ENCODE data around the gene CACNA1I. TPM values are rescaled to one million over a fixed set of nuclear protein-coding genes. Genes with fewer than 3 reads are reported as not detected.

Gene CACNA1I
- total and polyA plus RNA-seq, 2 donors (not counting 3 experiments of a cell fraction or from before 2014, with no cell fraction given): not detected

DNA sequence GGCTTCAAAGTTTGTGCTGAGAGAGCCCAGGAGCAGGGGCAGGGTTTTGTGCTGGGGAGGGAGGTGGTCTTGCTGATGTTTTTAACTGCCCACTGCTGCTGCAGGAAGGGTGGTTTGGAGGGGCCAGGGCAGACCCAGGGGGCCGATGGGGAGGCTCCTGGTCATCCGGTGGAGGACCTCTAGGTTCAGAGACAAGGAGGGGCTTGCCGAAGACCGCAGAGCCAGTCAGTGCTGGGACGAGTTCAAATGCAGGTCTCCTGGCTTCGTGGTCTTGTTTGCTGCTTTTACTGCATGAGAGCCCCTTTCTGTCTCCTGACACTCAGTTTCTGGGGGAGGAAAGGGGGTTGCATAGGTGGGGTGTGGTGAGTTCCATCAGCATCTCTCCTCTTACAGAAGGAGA, 26.0 kb downstream of the CACNA1I start:
- CTCF ChIA-PET: no interaction called here
- intact Hi-C loops (cut with micrococcal nuclease) (no loop called here), dilution Hi-C loops (cut with MboI; ENCODE audit: extremely low pct_ligation_motif_present, low sequenced_read_pairs) (no loop called here)

DNA sequence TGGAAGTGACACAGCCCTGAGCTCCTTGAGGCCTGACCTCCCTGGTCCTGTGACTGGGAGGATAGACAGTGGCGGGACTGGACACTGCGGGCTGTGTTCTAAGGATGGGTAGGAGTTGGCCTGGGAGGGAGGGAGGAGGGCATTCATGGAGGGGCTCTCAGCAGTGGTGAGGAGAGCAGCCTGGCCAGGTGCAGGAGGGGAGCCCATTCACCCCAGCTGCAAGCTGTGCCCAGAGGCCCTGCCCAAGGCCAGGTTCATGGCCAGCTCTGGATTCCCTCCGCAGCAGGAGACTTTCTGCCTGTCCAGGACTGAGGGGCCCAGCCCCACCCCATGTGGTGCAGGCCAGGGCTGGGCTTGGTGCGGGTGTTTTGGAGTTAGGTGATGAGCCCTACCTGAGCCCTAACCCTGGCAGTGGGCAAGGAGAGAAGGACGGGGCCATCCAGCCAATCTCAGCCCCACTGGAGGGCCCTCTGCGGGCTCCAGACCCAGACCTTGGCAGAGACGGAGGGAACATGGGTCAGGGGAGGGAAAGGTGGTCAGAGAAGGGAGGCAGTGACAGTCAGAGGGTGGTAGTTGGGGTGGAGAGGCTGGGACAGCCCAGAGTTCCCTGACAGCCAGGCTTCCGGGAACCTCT, 26.8 kb downstream of the CACNA1I start:
- H3K27ac ChIP-seq (ENCODE audit: insufficient read depth, low read depth, low read length): no peak overlapping the region
- no peak overlapping the region for H3K4me3 ChIP-seq (replicated peaks in 1 of 3; ENCODE audit: insufficient read depth in 1 of 3, low read depth in 1 of 3, low read length in 3 of 3)
- dilution Hi-C loops (cut with MboI; ENCODE audit: extremely low pct_ligation_motif_present, low sequenced_read_pairs) (no loop called here), intact Hi-C loops (cut with micrococcal nuclease) (no loop called here)
- H3K9me3 ChIP-seq (replicated peaks; ENCODE audit: control insufficient read depth, insufficient read depth, low read length): no peaks in the 10 kb centered on the region
- H3K9ac ChIP-seq (replicated peaks; ENCODE audit: extremely low read depth, insufficient read depth, low read length): no peak overlapping the region
- H4K20me1 ChIP-seq (replicated peaks; ENCODE audit: control insufficient read depth, extremely low read depth, insufficient read depth, low read length): no peaks in the 10 kb centered on the region
- POLR2A ChIA-PET: no interaction called here
- no peaks in the 10 kb centered on the region for H3K79me2 ChIP-seq (ENCODE audit: control insufficient read depth, insufficient read depth, low read length)
- no peak overlapping the region for H3K4me2 ChIP-seq (ENCODE audit: insufficient read depth, low read length)
- H3K36me3 ChIP-seq (ENCODE audit: control insufficient read depth in 2 of 2, extremely low read depth in 1 of 2, insufficient read depth in 2 of 2, low read length in 2 of 2): no peaks in the 10 kb centered on the region
- DNase-seq (ENCODE audit: low read depth, low spot score) (no peak), FAIRE-seq (no peak)
- BruUV-seq (replicated peaks): no TSS peak
- no peak for TF ChIP-seq POLR2AphosphoS5 (IDR thresholded peaks at IDR 0.05; ENCODE audit: insufficient read depth, low read depth, low read length)
- TF ChIP-seq MYC (IDR thresholded peaks at IDR 0.05; ENCODE audit: low read depth, low read length): no peak
- no peak for TF ChIP-seq POLR2A (IDR thresholded peaks at IDR 0.05; ENCODE audit: low read depth, low read length)
- no peak for TF ChIP-seq GATA2 (IDR thresholded peaks at IDR 0.05; ENCODE audit: insufficient read depth, insufficient read length, low read depth, low read length)
- TF ChIP-seq, protein P1, sequence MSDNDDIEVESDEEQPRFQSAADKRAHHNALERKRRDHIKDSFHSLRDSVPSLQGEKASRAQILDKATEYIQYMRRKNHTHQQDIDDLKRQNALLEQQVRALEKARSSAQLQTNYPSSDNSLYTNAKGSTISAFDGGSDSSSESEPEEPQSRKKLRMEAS (IDR thresholded peaks at IDR 0.05; ENCODE audit: insufficient read depth, insufficient read length): no peak
- no peak for TF ChIP-seq JUN (IDR thresholded peaks at IDR 0.05; ENCODE audit: borderline replicate concordance, insufficient read depth, insufficient read length, low read depth)
- TF ChIP-seq, protein P2, sequence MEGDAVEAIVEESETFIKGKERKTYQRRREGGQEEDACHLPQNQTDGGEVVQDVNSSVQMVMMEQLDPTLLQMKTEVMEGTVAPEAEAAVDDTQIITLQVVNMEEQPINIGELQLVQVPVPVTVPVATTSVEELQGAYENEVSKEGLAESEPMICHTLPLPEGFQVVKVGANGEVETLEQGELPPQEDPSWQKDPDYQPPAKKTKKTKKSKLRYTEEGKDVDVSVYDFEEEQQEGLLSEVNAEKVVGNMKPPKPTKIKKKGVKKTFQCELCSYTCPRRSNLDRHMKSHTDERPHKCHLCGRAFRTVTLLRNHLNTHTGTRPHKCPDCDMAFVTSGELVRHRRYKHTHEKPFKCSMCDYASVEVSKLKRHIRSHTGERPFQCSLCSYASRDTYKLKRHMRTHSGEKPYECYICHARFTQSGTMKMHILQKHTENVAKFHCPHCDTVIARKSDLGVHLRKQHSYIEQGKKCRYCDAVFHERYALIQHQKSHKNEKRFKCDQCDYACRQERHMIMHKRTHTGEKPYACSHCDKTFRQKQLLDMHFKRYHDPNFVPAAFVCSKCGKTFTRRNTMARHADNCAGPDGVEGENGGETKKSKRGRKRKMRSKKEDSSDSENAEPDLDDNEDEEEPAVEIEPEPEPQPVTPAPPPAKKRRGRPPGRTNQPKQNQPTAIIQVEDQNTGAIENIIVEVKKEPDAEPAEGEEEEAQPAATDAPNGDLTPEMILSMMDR (IDR thresholded peaks at IDR 0.05; ENCODE audit: extremely low read depth in 1 of 2, insufficient read depth in 1 of 2, low read depth in 1 of 2, low read length in 2 of 2): no peak
- no peak for TF ChIP-seq FOS (IDR thresholded peaks at IDR 0.05; ENCODE audit: borderline replicate concordance, insufficient read depth, low read length)
- TF ChIP-seq EZH2 (IDR thresholded peaks at IDR 0.05; ENCODE audit: borderline replicate concordance, low read depth, low read length, severe bottlenecking): no peak
- no peaks in the 10 kb centered on the region for H3K9me1 ChIP-seq (replicated peaks; ENCODE audit: control insufficient read depth, extremely low read depth, insufficient read depth, low read length)
- CTCF ChIA-PET: no interaction called here
- peaks cover 0 to 4% of the 10 kb centered on the region in 2 experiments for H3K27me3 ChIP-seq (ENCODE audit: control insufficient read depth in 2 of 2, insufficient read depth in 2 of 2, low read length in 2 of 2)
- no peaks in the 10 kb centered on the region for H3K4me1 ChIP-seq (ENCODE audit: control insufficient read depth, extremely low read depth, insufficient read depth, low read length)
- H2AFZ ChIP-seq (ENCODE audit: low read depth, low read length): no peak overlapping the region

More for the DNA sequence above, 26.0 kb downstream of the CACNA1I start:
- Histone ChIP-seq H3K4me1 (ENCODE audit: control insufficient read depth, extremely low read depth, insufficient read depth, low read length) (no peaks in the 10 kb centered on the region), H4K20me1 (replicated peaks; ENCODE audit: control insufficient read depth, extremely low read depth, insufficient read depth, low read length) (no peaks in the 10 kb centered on the region), H3K4me2 (ENCODE audit: insufficient read depth, low read length) (no peak overlapping the region), H3K9me3 (replicated peaks; ENCODE audit: control insufficient read depth, insufficient read depth, low read length) (no peaks in the 10 kb centered on the region), H3K36me3 (ENCODE audit: control insufficient read depth in 2 of 2, extremely low read depth in 1 of 2, insufficient read depth in 2 of 2, low read length in 2 of 2) (no peaks in the 10 kb centered on the region), H3K79me2 (ENCODE audit: control insufficient read depth, insufficient read depth, low read length) (no peaks in the 10 kb centered on the region), H3K9ac (replicated peaks; ENCODE audit: extremely low read depth, insufficient read depth, low read length) (no peak overlapping the region), H3K4me3 (replicated peaks in 1 of 3; ENCODE audit: insufficient read depth in 1 of 3, low read depth in 1 of 3, low read length in 3 of 3) (no peak overlapping the region), H2AFZ (ENCODE audit: low read depth, low read length) (no peak overlapping the region), H3K9me1 (replicated peaks; ENCODE audit: control insufficient read depth, extremely low read depth, insufficient read depth, low read length) (no peaks in the 10 kb centered on the region), H3K27ac (ENCODE audit: insufficient read depth, low read depth, low read length) (no peak overlapping the region), H3K27me3 (ENCODE audit: control insufficient read depth in 2 of 2, insufficient read depth in 2 of 2, low read length in 2 of 2) (peaks cover 0 to 4% of the 10 kb centered on the region in 2 experiments)
- FAIRE-seq (no peak), DNase-seq (ENCODE audit: low read depth, low spot score) (no peak)
- TF ChIP-seq, protein P2 (IDR thresholded peaks at IDR 0.05; ENCODE audit: extremely low read depth in 1 of 2, insufficient read depth in 1 of 2, low read depth in 1 of 2, low read length in 2 of 2): no peak
- TF ChIP-seq POLR2AphosphoS5 (IDR thresholded peaks at IDR 0.05; ENCODE audit: insufficient read depth, low read depth, low read length): no peak
- no peak for TF ChIP-seq FOS (IDR thresholded peaks at IDR 0.05; ENCODE audit: borderline replicate concordance, insufficient read depth, low read length)
- POLR2A ChIA-PET: no interaction called here
- no TSS peak for BruUV-seq (replicated peaks)
